OCI-LY7 (cell line): Measurements from ENCODE around the gene TEX9.

Experiments
- EZH2phosphoT487 ChIP-seq: fragments of 200-600 bp; sonication (generic); IDR thresholded peaks from 2 replicates; pipeline ENCODE4 v1.6.1; 2018; ENCODE audit warnings: low read depth, borderline replicate concordance, mild to moderate bottlenecking, mixed run types, antibody characterized with exemption, low read length, moderate library complexity, mixed read lengths
- TF ChIP-seq, protein P1 (sequence below): fragments of 200-600 bp; sonication (generic); conservative IDR thresholded peaks from 2 replicates; pipeline ENCODE4 v1.5.1; 2014; ENCODE audit warnings: mild to moderate bottlenecking, antibody characterized with exemption, low read length, moderate library complexity, mixed read lengths

GRCh38 chr15:56442354-56442753 is 77.1 kb downstream of the TEX9 start:
- TF ChIP-seq, protein P1, sequence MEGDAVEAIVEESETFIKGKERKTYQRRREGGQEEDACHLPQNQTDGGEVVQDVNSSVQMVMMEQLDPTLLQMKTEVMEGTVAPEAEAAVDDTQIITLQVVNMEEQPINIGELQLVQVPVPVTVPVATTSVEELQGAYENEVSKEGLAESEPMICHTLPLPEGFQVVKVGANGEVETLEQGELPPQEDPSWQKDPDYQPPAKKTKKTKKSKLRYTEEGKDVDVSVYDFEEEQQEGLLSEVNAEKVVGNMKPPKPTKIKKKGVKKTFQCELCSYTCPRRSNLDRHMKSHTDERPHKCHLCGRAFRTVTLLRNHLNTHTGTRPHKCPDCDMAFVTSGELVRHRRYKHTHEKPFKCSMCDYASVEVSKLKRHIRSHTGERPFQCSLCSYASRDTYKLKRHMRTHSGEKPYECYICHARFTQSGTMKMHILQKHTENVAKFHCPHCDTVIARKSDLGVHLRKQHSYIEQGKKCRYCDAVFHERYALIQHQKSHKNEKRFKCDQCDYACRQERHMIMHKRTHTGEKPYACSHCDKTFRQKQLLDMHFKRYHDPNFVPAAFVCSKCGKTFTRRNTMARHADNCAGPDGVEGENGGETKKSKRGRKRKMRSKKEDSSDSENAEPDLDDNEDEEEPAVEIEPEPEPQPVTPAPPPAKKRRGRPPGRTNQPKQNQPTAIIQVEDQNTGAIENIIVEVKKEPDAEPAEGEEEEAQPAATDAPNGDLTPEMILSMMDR: no peak
- no peak for TF ChIP-seq EZH2phosphoT487
